ENCODE measurements around the gene NRXN3.
A peak's percentile ranks its signal among the peaks of the same experiment; 100 is the strongest.

Gene NRXN3

DNA sequence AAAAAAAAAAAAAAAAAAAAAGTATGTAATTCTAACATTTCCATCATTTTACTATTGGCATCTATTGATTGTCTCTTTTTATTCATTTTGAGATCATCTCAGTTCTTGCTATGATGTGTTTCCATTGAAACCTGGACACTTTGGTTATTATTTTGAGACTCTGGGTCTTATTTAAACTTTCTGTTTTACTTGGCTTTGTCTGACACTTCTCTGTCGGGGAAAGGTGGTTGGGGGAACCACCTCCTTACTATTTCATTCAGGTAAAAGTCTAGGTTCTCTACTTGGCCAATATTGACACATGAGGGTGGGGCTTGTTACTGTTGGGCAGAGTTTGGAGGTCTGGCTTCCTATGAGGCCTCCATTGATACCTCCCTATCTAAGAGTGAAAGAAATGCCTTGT is 228.0 kb downstream of the NRXN3 start:
- TF ChIP-seq CTCF (IDR thresholded peaks at IDR 0.05; ENCODE audit: insufficient read depth, low read depth, low read length, missing control alignments), result no peak

DNA sequence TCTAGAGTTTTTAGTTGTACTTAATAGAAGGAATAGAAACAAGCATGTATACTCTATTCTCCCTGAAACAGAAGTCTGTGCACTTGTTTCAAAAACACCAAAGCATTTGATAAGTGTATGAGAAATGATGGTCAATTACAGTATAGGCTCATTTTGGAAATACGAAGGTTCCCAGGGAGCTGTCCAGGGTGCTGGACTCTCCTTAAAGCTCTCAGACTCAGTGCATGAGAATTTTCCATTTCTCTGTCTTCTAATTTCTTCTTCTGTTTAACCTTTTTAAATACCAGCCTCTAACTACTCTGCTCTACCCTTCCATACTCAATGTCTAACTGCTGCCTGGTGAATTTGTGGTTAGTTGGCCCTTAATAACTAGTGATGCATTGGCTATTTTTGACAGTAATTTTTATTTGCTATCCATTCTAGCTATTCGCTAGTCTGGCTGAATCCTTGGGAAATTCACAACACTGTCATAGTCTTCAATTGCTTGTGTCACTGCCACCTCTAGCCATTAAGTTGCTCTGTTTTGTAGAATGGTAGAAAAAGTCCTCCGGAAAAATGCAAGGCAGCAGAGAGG is 229.2 kb downstream of the NRXN3 start:
- H3K4me3 ChIP-seq (ENCODE audit: low read depth, low read length), result no peak overlapping the region
- TF ChIP-seq CTCF (IDR thresholded peaks at IDR 0.05; ENCODE audit: insufficient read depth, low read depth, low read length, missing control alignments), result no peak
- DNase-seq (ENCODE audit: low read depth), result peak; percentile 26

More for the DNA sequence above, 228.0 kb downstream of the NRXN3 start:
- peak; percentile 20 for DNase-seq (ENCODE audit: low read depth)
- H3K4me3 ChIP-seq (ENCODE audit: low read depth, low read length), result no peak overlapping the region

DNA sequence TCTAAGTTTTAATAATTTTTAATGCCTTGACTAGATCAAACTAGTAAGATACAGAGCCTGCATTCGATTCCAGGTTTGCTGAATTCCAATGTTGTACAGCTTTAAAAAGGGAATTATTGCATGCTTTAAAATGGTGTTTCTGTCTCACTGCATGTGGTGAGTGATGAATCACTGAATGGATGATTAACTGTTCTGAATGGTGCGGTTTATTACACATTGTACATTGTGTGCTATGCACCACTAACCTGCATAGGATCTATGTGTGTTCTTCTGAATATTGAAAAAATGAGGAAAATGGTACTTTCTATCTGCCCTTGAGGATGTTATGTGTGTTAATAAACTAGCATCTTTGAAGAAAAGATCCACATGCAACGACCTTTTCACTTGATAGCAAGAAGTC is 231.7 kb downstream of the NRXN3 start:
- no peak for DNase-seq (ENCODE audit: low read depth)

DNA sequence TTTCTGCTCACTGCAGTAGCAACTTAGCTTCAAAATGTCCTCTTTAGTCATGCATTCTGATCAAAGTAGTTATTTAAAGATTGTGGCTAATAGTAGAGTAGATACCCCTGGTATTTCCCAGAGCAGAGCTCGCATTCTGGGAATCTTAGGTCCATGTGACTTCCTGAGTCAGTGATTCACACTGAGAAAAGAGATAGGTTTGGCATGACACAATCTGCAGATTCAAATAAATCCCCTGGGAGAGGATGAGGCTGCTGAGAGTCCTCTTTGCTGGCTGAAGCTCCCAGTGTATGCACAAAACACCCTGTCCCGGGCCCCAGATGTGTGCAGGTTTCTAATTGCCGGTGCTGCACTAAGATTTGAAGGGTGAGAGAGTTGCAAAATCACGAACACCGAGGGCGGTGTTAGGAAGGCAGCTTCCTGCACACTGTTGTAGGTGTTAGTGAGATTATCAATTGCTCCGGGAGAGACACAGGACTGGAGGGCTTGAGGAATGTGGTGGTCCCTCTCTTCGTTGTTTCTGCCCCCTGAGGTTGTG is 233.2 kb downstream of the NRXN3 start:
- DNase-seq (ENCODE audit: low read depth), result peak; percentile 88
- TF ChIP-seq CTCF (IDR thresholded peaks at IDR 0.05; ENCODE audit: insufficient read depth, low read depth, low read length, missing control alignments), result no peak
- H3K4me3 ChIP-seq (ENCODE audit: low read depth, low read length), result peak overlapping the region; percentile 50

More for the DNA sequence above, 231.7 kb downstream of the NRXN3 start:
- H3K4me3 ChIP-seq (ENCODE audit: low read depth, low read length), result no peak overlapping the region
- no peak for TF ChIP-seq CTCF (IDR thresholded peaks at IDR 0.05; ENCODE audit: insufficient read depth, low read depth, low read length, missing control alignments)

GRCh38 chr14:78405079-78405856 is 235.1 kb downstream of the NRXN3 start:
- peak overlapping the region; percentile 50 for H3K4me3 ChIP-seq (ENCODE audit: low read depth, low read length)
- TF ChIP-seq CTCF (IDR thresholded peaks at IDR 0.05; ENCODE audit: insufficient read depth, low read depth, low read length, missing control alignments), result no peak
- peak; percentile 14 for DNase-seq (ENCODE audit: low read depth)

DNA sequence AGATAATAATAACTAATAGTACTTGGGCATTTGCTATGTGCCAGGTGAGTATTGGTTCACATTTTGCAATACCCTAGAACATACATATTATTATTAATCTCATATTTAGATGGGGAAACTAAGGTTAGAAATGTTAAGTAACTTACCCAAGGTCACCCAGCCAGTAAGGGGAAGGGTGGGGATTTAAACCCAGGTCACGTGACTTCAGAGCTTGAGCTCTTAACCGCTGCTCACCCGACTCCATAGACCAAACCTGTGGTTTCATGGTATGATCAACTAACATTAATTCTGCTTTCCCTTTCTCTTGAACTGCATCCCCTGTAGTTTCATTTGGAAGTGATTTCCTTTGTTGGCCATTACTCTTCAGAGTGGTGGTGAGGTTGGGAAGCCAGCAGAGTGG is 242.3 kb downstream of the NRXN3 start:
- no peak overlapping the region for H3K4me3 ChIP-seq (ENCODE audit: low read depth, low read length)
- DNase-seq (ENCODE audit: low read depth), result peak; percentile 12
- no peak for TF ChIP-seq CTCF (IDR thresholded peaks at IDR 0.05; ENCODE audit: insufficient read depth, low read depth, low read length, missing control alignments)
